SK-N-MC (cell line): ENCODE data around the gene CHMP4B.

Experiments
- EZH2 ChIP-seq: fragments of 200-600 bp; sonication (generic); IDR thresholded peaks from one replicate; pipeline ENCODE4 v1.6.1; 2017; ENCODE audit warnings: antibody characterized with exemption
- POLR2AphosphoS5 ChIP-seq: IDR thresholded peaks from 2 replicates; pipeline ENCODE4 v1.6.1; 2012; ENCODE audit warnings: mild to moderate bottlenecking, low read depth, low read length, borderline replicate concordance

GRCh38 chr20:33865761-33866370 is 54.7 kb downstream of the CHMP4B start:
- no peak for TF ChIP-seq EZH2
- TF ChIP-seq POLR2AphosphoS5: no peak
